ENCODE data around the gene TJP1. TPM values are rescaled to one million over a fixed set of nuclear protein-coding genes. Genes with fewer than 3 reads are reported as not detected.

Gene TJP1
- total RNA-seq, 4 donors from 2014 or later = 88.0 to 165 (median 93.9) TPM

- DNase-seq (ENCODE audit: low spot score) (no peak), ATAC-seq (ENCODE audit: low FRiP score) (no peak)
- no peak for TF ChIP-seq CTCF (IDR thresholded peaks at IDR 0.05)
These were observed 31.1 kb upstream of the TJP1 start for GRCh38 chr15:29853211-29853987.

GRCh38 chr15:29852201-29852600 lies 29.9 kb upstream of the TJP1 start:
- ATAC-seq (ENCODE audit: low FRiP score) (no peak), DNase-seq (ENCODE audit: low spot score) (no peak)
- no peak for TF ChIP-seq CTCF (IDR thresholded peaks at IDR 0.05)

GRCh38 chr15:29849716-29850115 lies 27.4 kb upstream of the TJP1 start:
- TF ChIP-seq CTCF (IDR thresholded peaks at IDR 0.05) = no peak
- DNase-seq (ENCODE audit: low spot score) (no peak), ATAC-seq (ENCODE audit: low FRiP score) (no peak)

- TF ChIP-seq CTCF (IDR thresholded peaks at IDR 0.05) = no peak
- no peak for ATAC-seq (ENCODE audit: low FRiP score)
- no peak for DNase-seq (ENCODE audit: low spot score)
These were observed 26.9 kb upstream of the TJP1 start for GRCh38 chr15:29849218-29849617.

GRCh38 chr15:29844290-29844903 lies 22.1 kb upstream of the TJP1 start:
- TF ChIP-seq CTCF (IDR thresholded peaks at IDR 0.05) = no peak
- DNase-seq (ENCODE audit: low spot score) (no peak), ATAC-seq (ENCODE audit: low FRiP score) (no peak)

GRCh38 chr15:29842290-29842689 lies 20.0 kb upstream of the TJP1 start:
- no peak for DNase-seq (ENCODE audit: low spot score)
- TF ChIP-seq CTCF (IDR thresholded peaks at IDR 0.05) = no peak
- no peak for ATAC-seq (ENCODE audit: low FRiP score)

GRCh38 chr15:29840926-29841325 lies 18.7 kb upstream of the TJP1 start:
- TF ChIP-seq CTCF (IDR thresholded peaks at IDR 0.05) = no peak
- ATAC-seq (ENCODE audit: low FRiP score) (no peak), DNase-seq (ENCODE audit: low spot score) (no peak)
